ENCODE results near the gene ILF2.

ILF2 gene

DNA sequence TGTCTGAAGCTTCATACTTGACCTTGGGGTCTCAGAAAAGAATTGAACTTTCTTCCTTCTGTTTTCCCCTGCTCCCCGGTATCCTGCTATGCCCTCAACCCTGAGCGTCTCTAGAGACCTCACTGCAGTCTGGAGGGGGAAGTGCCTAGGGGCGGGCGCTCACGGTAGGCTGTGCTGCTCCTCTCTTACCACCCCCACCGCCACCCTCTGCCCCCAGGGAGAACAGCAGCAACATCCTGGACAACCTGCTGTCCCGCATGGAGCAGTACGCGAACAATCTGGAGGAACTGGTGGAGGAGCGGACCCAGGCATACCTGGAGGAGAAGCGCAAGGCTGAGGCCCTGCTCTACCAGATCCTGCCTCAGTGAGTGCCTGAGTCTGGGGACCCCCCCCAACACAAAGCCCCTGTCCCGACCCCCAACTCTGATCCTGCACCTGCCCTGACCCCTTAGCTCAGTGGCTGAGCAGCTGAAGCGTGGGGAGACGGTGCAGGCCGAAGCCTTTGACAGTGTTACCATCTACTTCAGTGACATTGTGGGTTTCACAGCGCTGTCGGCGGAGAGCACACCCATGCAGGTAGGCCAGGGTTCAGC is 18.0 kb upstream of the ILF2 start:
- TF ChIP-seq OVOL3 (tag by site-specific recombination; IDR thresholded peaks at IDR 0.05) (no peak), ZNF341 (tag by site-specific recombination; IDR thresholded peaks at IDR 0.05; ENCODE audit: low read depth) (peak; percentile 76), YY1 (tag by site-specific recombination; IDR thresholded peaks at IDR 0.05) (no peak)
- Histone ChIP-seq H3K27ac (ENCODE audit: extremely low read depth, low read depth, low read length) (no peak overlapping the region), H3K36me3 (ENCODE audit: control insufficient read depth in 2 of 2, insufficient read depth in 1 of 2, low read length in 2 of 2) (no peaks in the 10 kb centered on the region), H3K9me3 (ENCODE audit: control insufficient read depth, insufficient read depth, low read depth, low read length) (no peaks in the 10 kb centered on the region), H3K4me3 (ENCODE audit: low read depth, low read length) (no peak overlapping the region), H3K4me1 (ENCODE audit: control insufficient read depth, insufficient read depth, low read length) (no peaks in the 10 kb centered on the region)
- CTCF ChIA-PET = interaction anchor here (0.7 kb wide), 1 partner anchor 17 kb away, joined by 3 read pairs; no protein-coding TSS in a partner anchor
- POLR2A ChIA-PET = no interaction called here

DNA sequence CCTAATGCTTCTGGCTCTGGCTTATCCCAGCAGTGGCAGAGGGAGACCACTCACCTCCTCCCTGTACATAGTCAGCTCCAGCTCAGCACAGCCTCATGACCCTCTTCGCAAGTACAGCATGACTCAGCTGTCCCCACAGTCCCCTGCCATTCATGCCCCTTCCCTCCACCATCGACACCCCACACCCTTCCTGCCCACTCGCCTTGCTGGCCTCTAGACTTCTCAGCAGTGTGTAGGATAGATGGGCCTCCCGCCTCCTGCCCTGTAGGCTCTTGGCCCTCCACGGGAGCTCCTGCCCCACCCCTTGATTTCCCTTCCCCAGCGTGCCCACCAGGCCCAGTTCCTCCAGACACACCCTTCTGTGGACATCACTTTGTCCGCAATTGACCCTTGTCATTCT is 17.5 kb upstream of the ILF2 start:
- no peak overlapping the region for H3K4me3 ChIP-seq (ENCODE audit: low read depth, low read length)
- H3K4me1 ChIP-seq (ENCODE audit: control insufficient read depth, insufficient read depth, low read length) = no peaks in the 10 kb centered on the region
- TF ChIP-seq ZNF548 (tag by site-specific recombination; IDR thresholded peaks at IDR 0.05) = no peak
- TF ChIP-seq ZNF140 (tag by site-specific recombination; IDR thresholded peaks at IDR 0.05) = no peak
- TF ChIP-seq EGR2 (tag by site-specific recombination; IDR thresholded peaks at IDR 0.05; ENCODE audit: low read depth) = peak; percentile 80
- peak; percentile 86 for TF ChIP-seq ZFHX2 (tag by site-specific recombination; conservative IDR thresholded peaks at IDR 0.05)
- no peaks in the 10 kb centered on the region for H3K9me3 ChIP-seq (ENCODE audit: control insufficient read depth, insufficient read depth, low read depth, low read length)
- no peaks in the 10 kb centered on the region for H3K36me3 ChIP-seq (ENCODE audit: control insufficient read depth in 2 of 2, insufficient read depth in 1 of 2, low read length in 2 of 2)
- ChIA-PET CTCF (interaction anchor here (0.7 kb wide), 1 partner anchor 16 kb away, joined by 3 read pairs; no protein-coding TSS in a partner anchor), POLR2A (no interaction called here)
- H3K27ac ChIP-seq (ENCODE audit: extremely low read depth, low read depth, low read length) = no peak overlapping the region

GRCh38 chr1:153687346-153688125 is 16.7 kb upstream of the ILF2 start:
- H3K4me3 ChIP-seq (ENCODE audit: low read depth, low read length) = no peak overlapping the region
- POLR2A ChIA-PET = interaction anchor here (0.7 kb wide), 1 partner anchor 40 kb away, joined by 3 read pairs; the partner anchor contains the start of gene INTS3
- CTCF ChIA-PET = interaction anchor here (1.1 kb wide), 1 partner anchor 291 kb away, joined by 3 read pairs; no protein-coding TSS in a partner anchor
- no peak for TF ChIP-seq ZNF280D (tag by site-specific recombination; IDR thresholded peaks at IDR 0.05)
- TF ChIP-seq ZNF777 (tag by site-specific recombination; IDR thresholded peaks at IDR 0.05; ENCODE audit: borderline replicate concordance) = no peak
- no peak for TF ChIP-seq GLI4 (tag by site-specific recombination; IDR thresholded peaks at IDR 0.05)
- no peak for TF ChIP-seq ZNF529 (tag by site-specific recombination; IDR thresholded peaks at IDR 0.05; ENCODE audit: insufficient replicate concordance)
- TF ChIP-seq ZNF239 (tag by site-specific recombination; IDR thresholded peaks at IDR 0.05) = no peak
- no peak for TF ChIP-seq ZFP69B (tag by site-specific recombination; IDR thresholded peaks at IDR 0.05)
- TF ChIP-seq ZNF792 (tag by site-specific recombination; IDR thresholded peaks at IDR 0.05) = no peak
- TF ChIP-seq REPIN1 (tag by site-specific recombination; IDR thresholded peaks at IDR 0.05; ENCODE audit: low read depth) = no peak
- TF ChIP-seq ZNF394 (tag by site-specific recombination; IDR thresholded peaks at IDR 0.05; ENCODE audit: borderline replicate concordance) = no peak
- no peak for TF ChIP-seq GLI2 (tag by site-specific recombination; IDR thresholded peaks at IDR 0.05; ENCODE audit: borderline replicate concordance, low read depth)
- TF ChIP-seq ZNF677 (tag by site-specific recombination; IDR thresholded peaks at IDR 0.05) = no peak
- no peak for TF ChIP-seq ZBTB20 (tag by site-specific recombination; IDR thresholded peaks at IDR 0.05)
- no peak for TF ChIP-seq ZNF548 (tag by site-specific recombination; IDR thresholded peaks at IDR 0.05)
- no peak for TF ChIP-seq ZNF302 (tag by site-specific recombination; IDR thresholded peaks at IDR 0.05; ENCODE audit: low read depth)
- TF ChIP-seq ZBTB48 (tag by site-specific recombination; IDR thresholded peaks at IDR 0.05) = no peak
- no peak for TF ChIP-seq ZNF398 (tag by site-specific recombination; IDR thresholded peaks at IDR 0.05)
- no peak for TF ChIP-seq ZNF169 (tag by site-specific recombination; IDR thresholded peaks at IDR 0.05)
- TF ChIP-seq ZSCAN30 (tag by site-specific recombination; IDR thresholded peaks at IDR 0.05) = no peak

More at GRCh38 chr1:153687346-153688125, 16.7 kb upstream of the ILF2 start:
- Histone ChIP-seq H3K27ac (ENCODE audit: extremely low read depth, low read depth, low read length) (no peak overlapping the region), H3K4me1 (ENCODE audit: control insufficient read depth, insufficient read depth, low read length) (no peaks in the 10 kb centered on the region), H3K9me3 (ENCODE audit: control insufficient read depth, insufficient read depth, low read depth, low read length) (no peaks in the 10 kb centered on the region), H3K36me3 (ENCODE audit: control insufficient read depth in 2 of 2, insufficient read depth in 1 of 2, low read length in 2 of 2) (no peaks in the 10 kb centered on the region)
